H1 (cell line): Measurements from ENCODE around the gene QSOX2. TPM values are rescaled to one million over a fixed set of nuclear protein-coding genes. Genes with fewer than 3 reads are reported as not detected.

ENCODE experiments used
- BRCA1 ChIP-seq: IDR thresholded peaks from 2 replicates; pipeline ENCODE4 v1.6.1; 2012; ENCODE audit warnings: low read depth, low read length, improper control_type of control experiment
- HDAC6 ChIP-seq: IDR thresholded peaks from one replicate; pipeline ENCODE4 v1.7.1; 2012; ENCODE audit warnings: low read depth, mild to moderate bottlenecking, inconsistent platforms, low read length, moderate library complexity
- KDM5A ChIP-seq: fragments of 200-600 bp; IDR thresholded peaks from 2 replicates; pipeline ENCODE4 v1.7.1; 2012; ENCODE audit warnings: mild to moderate bottlenecking, low read length, inconsistent platforms, mixed read lengths
- NANOG ChIP-seq: IDR thresholded peaks from 2 replicates; pipeline ENCODE4 v1.6.1; 2011; ENCODE audit warnings: low read length, low read depth, mild to moderate bottlenecking, inconsistent platforms; ENCODE audit not compliant: insufficient read depth, poor library complexity, severe bottlenecking
- NRF1 ChIP-seq: IDR thresholded peaks from 2 replicates; pipeline ENCODE4 v1.6.1; 2011; ENCODE audit warnings: mild to moderate bottlenecking, low read depth, low read length, improper control_type of control experiment
- POU5F1 ChIP-seq: IDR thresholded peaks from 2 replicates; pipeline ENCODE4 v1.6.1; 2011; ENCODE audit warnings: low read depth, mild to moderate bottlenecking, low read length, moderate library complexity
- SP1 ChIP-seq: IDR thresholded peaks from 2 replicates; pipeline ENCODE4 v1.6.1; 2011; ENCODE audit warnings: low read depth, low read length
- SUZ12 ChIP-seq: fragments of 200-600 bp; sonication (generic); IDR thresholded peaks from 2 replicates; pipeline ENCODE4 v1.6.1; 2012; ENCODE audit warnings: mild to moderate bottlenecking, inconsistent platforms, low read length, moderate library complexity, mixed read lengths
- TAF1 ChIP-seq: IDR thresholded peaks from 2 replicates; pipeline ENCODE4 v1.6.1; 2011; ENCODE audit warnings: mild to moderate bottlenecking, low read depth, low read length
- polyA plus RNA-seq, 7 experiments: library from polyadenylated mRNA; depleted of rRNA in 3 of 7; stranded (reverse) in 5 of 7; unstranded in 2 of 7; fragments of >200 nt in 5 of 7; fragments of 200-250 nt in 2 of 7; gene quantifications; 1 replicate in 5 of 7; 2 replicates in 1 of 7; 4 replicates in 1 of 7; pipeline versions ENCODE4 v1.2.1 to v1.2.3, GENCODE V29; 2011 to 2013; ENCODE audit warnings: missing spikeins in 2 of 7, mixed read lengths in 2 of 7
- total RNA-seq: library from RNA; stranded (reverse); fragmentation: NEBNext Ultra II Directional; extraction: Animal tissue kit (Norgen Biotek cat#: 25700); gene quantifications from 2 replicates; pipeline ENCODE4 v1.2.1, GENCODE V29; 2021
- TF ChIP-seq, protein P1 (sequence below): fragments of 300-600 bp; sonication (generic); IDR thresholded peaks from 2 replicates; pipeline ENCODE4 v1.7.1; 2012; ENCODE audit warnings: low read length, moderate library complexity, mild to moderate bottlenecking, inconsistent platforms; ENCODE audit not compliant: insufficient replicate concordance

QSOX2 gene
- total and polyA plus RNA-seq, 2 of the 8 experiments (the other 6 are each of a cell fraction or from before 2014, with no cell fraction given), result 18.0 to 28.6 TPM

DNA sequence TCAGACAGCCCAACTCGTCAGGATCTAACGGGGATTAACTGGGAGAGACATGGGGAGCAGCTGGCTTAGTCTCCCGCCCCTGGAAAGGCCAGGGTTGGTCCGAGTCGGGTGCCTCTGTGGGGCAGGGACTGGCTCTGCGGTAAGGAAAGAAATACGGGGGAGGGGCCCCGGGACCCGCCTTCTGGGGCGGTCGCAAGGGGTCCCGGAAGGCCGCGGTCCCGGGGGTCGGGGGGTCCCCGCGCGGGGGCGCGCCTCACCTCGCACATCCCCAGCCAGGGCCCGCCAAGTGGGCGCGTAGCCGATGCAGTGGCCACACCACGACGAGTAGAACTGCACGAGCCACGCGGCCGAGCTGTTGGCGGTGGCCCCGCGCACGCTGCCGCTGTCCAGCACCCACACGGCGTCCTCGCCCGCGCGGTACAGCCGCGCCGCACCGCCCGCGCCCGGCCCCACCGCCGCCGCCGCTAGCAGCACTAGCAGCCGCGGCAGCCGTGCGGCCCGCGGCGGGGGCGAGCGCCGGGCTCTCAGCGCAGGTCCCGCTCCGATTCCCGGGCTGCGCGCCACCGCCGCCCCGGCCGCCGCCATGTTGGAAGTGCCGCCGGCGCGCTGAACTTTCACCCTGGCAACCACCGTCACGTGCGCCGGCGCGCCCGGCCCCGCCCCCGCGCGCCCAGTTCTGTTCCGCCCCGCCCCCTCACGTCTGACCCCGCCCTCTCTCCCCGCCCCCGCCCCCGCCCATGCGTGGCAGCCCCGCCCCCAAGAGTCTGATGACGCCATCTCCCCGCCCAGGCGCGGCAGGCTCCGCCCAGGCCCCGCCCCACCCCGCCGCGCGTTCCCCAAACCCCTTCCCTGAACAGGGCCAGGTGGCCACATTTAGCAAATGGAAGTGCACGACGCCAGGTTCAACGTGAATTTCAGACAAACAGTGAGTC is at the start of gene QSOX2 (continued):
- TF ChIP-seq, protein P1, sequence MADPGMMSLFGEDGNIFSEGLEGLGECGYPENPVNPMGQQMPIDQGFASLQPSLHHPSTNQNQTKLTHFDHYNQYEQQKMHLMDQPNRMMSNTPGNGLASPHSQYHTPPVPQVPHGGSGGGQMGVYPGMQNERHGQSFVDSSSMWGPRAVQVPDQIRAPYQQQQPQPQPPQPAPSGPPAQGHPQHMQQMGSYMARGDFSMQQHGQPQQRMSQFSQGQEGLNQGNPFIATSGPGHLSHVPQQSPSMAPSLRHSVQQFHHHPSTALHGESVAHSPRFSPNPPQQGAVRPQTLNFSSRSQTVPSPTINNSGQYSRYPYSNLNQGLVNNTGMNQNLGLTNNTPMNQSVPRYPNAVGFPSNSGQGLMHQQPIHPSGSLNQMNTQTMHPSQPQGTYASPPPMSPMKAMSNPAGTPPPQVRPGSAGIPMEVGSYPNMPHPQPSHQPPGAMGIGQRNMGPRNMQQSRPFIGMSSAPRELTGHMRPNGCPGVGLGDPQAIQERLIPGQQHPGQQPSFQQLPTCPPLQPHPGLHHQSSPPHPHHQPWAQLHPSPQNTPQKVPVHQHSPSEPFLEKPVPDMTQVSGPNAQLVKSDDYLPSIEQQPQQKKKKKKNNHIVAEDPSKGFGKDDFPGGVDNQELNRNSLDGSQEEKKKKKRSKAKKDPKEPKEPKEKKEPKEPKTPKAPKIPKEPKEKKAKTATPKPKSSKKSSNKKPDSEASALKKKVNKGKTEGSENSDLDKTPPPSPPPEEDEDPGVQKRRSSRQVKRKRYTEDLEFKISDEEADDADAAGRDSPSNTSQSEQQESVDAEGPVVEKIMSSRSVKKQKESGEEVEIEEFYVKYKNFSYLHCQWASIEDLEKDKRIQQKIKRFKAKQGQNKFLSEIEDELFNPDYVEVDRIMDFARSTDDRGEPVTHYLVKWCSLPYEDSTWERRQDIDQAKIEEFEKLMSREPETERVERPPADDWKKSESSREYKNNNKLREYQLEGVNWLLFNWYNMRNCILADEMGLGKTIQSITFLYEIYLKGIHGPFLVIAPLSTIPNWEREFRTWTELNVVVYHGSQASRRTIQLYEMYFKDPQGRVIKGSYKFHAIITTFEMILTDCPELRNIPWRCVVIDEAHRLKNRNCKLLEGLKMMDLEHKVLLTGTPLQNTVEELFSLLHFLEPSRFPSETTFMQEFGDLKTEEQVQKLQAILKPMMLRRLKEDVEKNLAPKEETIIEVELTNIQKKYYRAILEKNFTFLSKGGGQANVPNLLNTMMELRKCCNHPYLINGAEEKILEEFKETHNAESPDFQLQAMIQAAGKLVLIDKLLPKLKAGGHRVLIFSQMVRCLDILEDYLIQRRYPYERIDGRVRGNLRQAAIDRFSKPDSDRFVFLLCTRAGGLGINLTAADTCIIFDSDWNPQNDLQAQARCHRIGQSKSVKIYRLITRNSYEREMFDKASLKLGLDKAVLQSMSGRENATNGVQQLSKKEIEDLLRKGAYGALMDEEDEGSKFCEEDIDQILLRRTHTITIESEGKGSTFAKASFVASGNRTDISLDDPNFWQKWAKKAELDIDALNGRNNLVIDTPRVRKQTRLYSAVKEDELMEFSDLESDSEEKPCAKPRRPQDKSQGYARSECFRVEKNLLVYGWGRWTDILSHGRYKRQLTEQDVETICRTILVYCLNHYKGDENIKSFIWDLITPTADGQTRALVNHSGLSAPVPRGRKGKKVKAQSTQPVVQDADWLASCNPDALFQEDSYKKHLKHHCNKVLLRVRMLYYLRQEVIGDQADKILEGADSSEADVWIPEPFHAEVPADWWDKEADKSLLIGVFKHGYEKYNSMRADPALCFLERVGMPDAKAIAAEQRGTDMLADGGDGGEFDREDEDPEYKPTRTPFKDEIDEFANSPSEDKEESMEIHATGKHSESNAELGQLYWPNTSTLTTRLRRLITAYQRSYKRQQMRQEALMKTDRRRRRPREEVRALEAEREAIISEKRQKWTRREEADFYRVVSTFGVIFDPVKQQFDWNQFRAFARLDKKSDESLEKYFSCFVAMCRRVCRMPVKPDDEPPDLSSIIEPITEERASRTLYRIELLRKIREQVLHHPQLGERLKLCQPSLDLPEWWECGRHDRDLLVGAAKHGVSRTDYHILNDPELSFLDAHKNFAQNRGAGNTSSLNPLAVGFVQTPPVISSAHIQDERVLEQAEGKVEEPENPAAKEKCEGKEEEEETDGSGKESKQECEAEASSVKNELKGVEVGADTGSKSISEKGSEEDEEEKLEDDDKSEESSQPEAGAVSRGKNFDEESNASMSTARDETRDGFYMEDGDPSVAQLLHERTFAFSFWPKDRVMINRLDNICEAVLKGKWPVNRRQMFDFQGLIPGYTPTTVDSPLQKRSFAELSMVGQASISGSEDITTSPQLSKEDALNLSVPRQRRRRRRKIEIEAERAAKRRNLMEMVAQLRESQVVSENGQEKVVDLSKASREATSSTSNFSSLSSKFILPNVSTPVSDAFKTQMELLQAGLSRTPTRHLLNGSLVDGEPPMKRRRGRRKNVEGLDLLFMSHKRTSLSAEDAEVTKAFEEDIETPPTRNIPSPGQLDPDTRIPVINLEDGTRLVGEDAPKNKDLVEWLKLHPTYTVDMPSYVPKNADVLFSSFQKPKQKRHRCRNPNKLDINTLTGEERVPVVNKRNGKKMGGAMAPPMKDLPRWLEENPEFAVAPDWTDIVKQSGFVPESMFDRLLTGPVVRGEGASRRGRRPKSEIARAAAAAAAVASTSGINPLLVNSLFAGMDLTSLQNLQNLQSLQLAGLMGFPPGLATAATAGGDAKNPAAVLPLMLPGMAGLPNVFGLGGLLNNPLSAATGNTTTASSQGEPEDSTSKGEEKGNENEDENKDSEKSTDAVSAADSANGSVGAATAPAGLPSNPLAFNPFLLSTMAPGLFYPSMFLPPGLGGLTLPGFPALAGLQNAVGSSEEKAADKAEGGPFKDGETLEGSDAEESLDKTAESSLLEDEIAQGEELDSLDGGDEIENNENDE, result no peak
- TF ChIP-seq NRF1, result no peak
- TF ChIP-seq SUZ12, result no peak
- TF ChIP-seq KDM5A, result 0 out of 2 replicates have a peak, but pooled peaks have one; percentile 30
- peak; percentile 89 for TF ChIP-seq TAF1
- TF ChIP-seq BRCA1, result no peak
- no peak for TF ChIP-seq SP1
- TF ChIP-seq POU5F1, result no peak
- TF ChIP-seq HDAC6, result no peak
- TF ChIP-seq NANOG, result no peak
